Activated CD4-positive, alpha-beta T cell treated with anti-CD3 and anti-CD28 coated beads for 48 hours (primary cell): ENCODE measurements around the gene SRSF3.
"Not testable (repeated sequence)": the region's sequence is repeated elsewhere in the genome, so short reads cannot be mapped to it uniquely, and the experiment has no call there.

Experiments used
- DNase-seq: peaks from one replicate; pipeline ENCODE4 v3.0.0-alpha.2; 2020

SRSF3 gene

DNA sequence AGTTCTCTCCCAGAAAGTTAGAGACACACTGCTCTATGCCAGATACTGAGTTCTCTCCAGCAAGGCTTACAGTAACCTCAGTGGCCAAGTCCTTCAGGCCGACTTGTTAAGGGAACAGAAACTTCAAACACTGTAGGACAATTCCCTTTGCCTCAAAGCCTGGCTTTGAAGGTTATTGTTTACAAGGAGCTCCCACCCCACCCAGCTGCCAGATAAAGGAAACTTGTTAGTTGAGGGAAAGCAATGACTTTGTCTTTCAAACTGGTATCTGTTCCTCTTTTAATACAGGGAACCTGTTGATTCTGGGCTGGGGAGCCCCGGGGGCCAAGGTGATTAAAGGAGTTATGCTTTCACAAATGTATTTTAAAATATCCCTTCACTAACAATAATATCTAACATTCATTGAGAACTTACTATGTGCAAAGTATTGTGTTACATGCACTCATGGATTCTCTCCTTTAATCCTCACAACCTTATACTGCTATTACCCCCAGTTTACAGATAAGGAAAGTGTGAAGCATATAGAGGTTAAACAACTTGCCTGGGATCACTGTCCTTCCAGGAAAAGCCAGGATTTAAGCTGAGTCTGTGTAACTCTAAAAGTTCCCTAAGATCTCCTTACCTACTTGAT, 56.8 kb downstream of the SRSF3 start:
- no peak for DNase-seq

DNA sequence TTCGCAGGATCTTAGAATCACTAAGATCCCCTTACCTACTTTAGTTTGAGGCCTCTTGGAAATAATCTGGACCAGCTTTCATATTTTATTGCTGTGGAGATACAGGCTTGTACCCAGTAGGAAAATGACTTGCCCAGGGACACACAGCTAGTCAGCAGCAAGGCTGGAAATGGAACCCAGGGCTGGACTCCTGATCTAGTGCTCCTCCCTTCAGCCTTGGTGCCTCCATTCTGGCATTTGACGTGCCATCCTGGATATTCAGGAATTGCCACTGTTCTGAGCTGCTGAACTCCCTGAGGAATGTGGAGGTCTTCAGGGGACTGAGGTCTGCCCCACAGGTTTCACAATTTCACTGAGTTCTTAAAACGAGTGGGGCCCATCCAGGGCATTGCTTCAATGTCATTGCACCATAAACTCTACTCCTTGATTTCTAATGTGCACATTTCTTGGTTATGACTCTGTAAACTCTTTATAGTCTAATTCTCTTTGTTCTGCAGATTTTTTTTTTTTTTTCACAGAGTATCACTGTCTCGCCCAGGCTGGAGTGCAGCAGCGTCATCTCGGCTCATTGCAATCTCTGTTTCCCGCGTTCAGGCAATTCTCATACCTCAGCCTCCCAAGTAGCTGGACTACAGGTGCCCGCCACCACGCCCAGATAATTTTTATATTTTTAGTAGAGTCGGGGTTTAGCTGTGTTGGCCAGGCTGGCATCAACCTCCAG, 57.7 kb downstream of the SRSF3 start:
- no peak for DNase-seq

GRCh38 chr6:36654469-36654868, 60.3 kb downstream of the SRSF3 start:
- not testable (repeated sequence) for DNase-seq
